Upper lobe of left lung (tissue), 4 donors: ENCODE measurements around the gene JMJD4.

ENCODE experiments used
- CTCF ChIP-seq, 6 experiments: fragments of 450-650 bp in 4 of 6; fragments of 200-600 bp in 2 of 6; sonication (generic) in 2 of 6; IDR thresholded peaks; one replicate each; pipeline ENCODE4 v1.5.1; 2016 to 2019; ENCODE audit warnings: antibody characterized with exemption in 6 of 6
- EP300 ChIP-seq, 4 donors: sonication (generic); formaldehyde crosslinking; IDR thresholded peaks; one replicate each; pipeline ENCODE4 v1.5.1; 2017; ENCODE audit warnings: antibody characterized with exemption in 4 of 4, control low read depth in 2 of 4
- POLR2AphosphoS5 ChIP-seq, 2 donors: sonication (generic); formaldehyde crosslinking; IDR thresholded peaks; one replicate each; pipeline ENCODE4 v1.5.1; 2017; ENCODE audit warnings: antibody characterized with exemption in 2 of 2

- TF ChIP-seq CTCF (IDR thresholded peaks at IDR 0.05) (no peak), POLR2AphosphoS5 (IDR thresholded peaks at IDR 0.05) (no peak), EP300 (IDR thresholded peaks at IDR 0.05) (no peak)
Measured at GRCh38 chr1:227768125-227768439, 33.0 kb upstream of the JMJD4 start.
